ENCODE data around the gene DIAPH2.

DNA sequence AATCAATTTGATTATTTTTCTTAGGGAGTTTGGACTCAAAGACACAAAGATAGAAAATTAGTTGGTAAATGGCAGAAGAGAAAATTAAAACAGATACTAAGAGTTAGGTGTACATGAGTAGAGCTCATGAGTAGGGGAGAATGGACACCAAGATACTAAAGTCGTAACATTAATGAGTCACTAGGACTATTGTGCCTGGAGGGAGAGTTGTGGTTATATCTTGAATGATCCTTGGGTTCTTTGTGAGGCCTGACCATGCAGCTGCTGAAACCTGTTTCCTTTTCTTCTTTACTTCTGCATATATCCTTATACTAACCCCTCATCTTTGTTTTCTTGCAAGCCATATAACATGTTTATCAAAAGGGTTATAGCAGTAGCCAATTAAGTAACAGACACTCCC lies 731.8 kb downstream of the DIAPH2 start:
- TF ChIP-seq, protein P1, sequence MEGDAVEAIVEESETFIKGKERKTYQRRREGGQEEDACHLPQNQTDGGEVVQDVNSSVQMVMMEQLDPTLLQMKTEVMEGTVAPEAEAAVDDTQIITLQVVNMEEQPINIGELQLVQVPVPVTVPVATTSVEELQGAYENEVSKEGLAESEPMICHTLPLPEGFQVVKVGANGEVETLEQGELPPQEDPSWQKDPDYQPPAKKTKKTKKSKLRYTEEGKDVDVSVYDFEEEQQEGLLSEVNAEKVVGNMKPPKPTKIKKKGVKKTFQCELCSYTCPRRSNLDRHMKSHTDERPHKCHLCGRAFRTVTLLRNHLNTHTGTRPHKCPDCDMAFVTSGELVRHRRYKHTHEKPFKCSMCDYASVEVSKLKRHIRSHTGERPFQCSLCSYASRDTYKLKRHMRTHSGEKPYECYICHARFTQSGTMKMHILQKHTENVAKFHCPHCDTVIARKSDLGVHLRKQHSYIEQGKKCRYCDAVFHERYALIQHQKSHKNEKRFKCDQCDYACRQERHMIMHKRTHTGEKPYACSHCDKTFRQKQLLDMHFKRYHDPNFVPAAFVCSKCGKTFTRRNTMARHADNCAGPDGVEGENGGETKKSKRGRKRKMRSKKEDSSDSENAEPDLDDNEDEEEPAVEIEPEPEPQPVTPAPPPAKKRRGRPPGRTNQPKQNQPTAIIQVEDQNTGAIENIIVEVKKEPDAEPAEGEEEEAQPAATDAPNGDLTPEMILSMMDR (tag by site-specific recombination; IDR thresholded peaks at IDR 0.05): no peak
- TF ChIP-seq ZNF266 (tag by site-specific recombination; IDR thresholded peaks at IDR 0.05; ENCODE audit: low read depth) (no peak), MEIS1 (CRISPR knock-in tag; IDR thresholded peaks at IDR 0.05; ENCODE audit: borderline replicate concordance) (no peak), YY2 (tag by site-specific recombination; IDR thresholded peaks at IDR 0.05) (no peak), KLF10 (tag by site-specific recombination; IDR thresholded peaks at IDR 0.05) (no peak), ZNF24 (tag by site-specific recombination; IDR thresholded peaks at IDR 0.05) (no peak), SCRT2 (tag by site-specific recombination; IDR thresholded peaks at IDR 0.05) (no peak), ZNF324 (tag by site-specific recombination; IDR thresholded peaks at IDR 0.05) (no peak), ZNF274 (IDR thresholded peaks at IDR 0.05; ENCODE audit: low read length) (no peak), ZNF274 (tag by site-specific recombination; IDR thresholded peaks at IDR 0.05; ENCODE audit: borderline replicate concordance) (no peak), ZNF341 (tag by site-specific recombination; IDR thresholded peaks at IDR 0.05; ENCODE audit: low read depth) (no peak), ZBTB21 (tag by site-specific recombination; IDR thresholded peaks at IDR 0.05) (no peak), ZNF221 (tag by site-specific recombination; IDR thresholded peaks at IDR 0.05; ENCODE audit: borderline replicate concordance) (no peak)
- TF ChIP-seq, protein P2, sequence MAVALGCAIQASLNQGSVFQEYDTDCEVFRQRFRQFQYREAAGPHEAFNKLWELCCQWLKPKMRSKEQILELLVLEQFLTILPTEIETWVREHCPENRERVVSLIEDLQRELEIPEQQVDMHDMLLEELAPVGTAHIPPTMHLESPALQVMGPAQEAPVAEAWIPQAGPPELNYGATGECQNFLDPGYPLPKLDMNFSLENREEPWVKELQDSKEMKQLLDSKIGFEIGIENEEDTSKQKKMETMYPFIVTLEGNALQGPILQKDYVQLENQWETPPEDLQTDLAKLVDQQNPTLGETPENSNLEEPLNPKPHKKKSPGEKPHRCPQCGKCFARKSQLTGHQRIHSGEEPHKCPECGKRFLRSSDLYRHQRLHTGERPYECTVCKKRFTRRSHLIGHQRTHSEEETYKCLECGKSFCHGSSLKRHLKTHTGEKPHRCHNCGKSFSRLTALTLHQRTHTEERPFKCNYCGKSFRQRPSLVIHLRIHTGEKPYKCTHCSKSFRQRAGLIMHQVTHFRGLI (tag by site-specific recombination; IDR thresholded peaks at IDR 0.05): no peak
- TF ChIP-seq, protein P3, sequence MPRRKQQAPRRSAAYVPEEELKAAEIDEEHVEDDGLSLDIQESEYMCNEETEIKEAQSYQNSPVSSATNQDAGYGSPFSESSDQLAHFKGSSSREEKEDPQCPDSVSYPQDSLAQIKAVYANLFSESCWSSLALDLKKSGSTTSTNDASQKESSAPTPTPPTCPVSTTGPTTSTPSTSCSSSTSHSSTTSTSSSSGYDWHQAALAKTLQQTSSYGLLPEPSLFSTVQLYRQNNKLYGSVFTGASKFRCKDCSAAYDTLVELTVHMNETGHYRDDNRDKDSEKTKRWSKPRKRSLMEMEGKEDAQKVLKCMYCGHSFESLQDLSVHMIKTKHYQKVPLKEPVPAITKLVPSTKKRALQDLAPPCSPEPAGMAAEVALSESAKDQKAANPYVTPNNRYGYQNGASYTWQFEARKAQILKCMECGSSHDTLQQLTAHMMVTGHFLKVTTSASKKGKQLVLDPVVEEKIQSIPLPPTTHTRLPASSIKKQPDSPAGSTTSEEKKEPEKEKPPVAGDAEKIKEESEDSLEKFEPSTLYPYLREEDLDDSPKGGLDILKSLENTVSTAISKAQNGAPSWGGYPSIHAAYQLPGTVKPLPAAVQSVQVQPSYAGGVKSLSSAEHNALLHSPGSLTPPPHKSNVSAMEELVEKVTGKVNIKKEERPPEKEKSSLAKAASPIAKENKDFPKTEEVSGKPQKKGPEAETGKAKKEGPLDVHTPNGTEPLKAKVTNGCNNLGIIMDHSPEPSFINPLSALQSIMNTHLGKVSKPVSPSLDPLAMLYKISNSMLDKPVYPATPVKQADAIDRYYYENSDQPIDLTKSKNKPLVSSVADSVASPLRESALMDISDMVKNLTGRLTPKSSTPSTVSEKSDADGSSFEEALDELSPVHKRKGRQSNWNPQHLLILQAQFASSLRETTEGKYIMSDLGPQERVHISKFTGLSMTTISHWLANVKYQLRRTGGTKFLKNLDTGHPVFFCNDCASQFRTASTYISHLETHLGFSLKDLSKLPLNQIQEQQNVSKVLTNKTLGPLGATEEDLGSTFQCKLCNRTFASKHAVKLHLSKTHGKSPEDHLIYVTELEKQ (tag by site-specific recombination; IDR thresholded peaks at IDR 0.05; ENCODE audit: borderline replicate concordance): no peak

Data from HEK293 (cell line).